H4 (cell line): ENCODE measurements around the gene CEP120. TPM values are rescaled to one million over a fixed set of nuclear protein-coding genes. Genes with fewer than 3 reads are reported as not detected.
"Not testable (repeated sequence)": the region's sequence is repeated elsewhere in the genome, so short reads cannot be mapped to it uniquely, and the experiment has no call there.

ENCODE experiments used
- DNase-seq: peaks from one replicate; pipeline ENCODE4 v3.0.0-alpha.2; 2015; ENCODE audit warnings: low spot score
- total RNA-seq: library from RNA; depleted of rRNA; stranded (reverse); fragments of >200 nt; shearing (Covaris generic); gene quantifications from 2 replicates; pipeline ENCODE4 v1.2.3, GENCODE V29; 2014; rRNA removed

CEP120 gene
- 12.5 and 17.0 TPM in 2 replicates for total RNA-seq

DNA sequence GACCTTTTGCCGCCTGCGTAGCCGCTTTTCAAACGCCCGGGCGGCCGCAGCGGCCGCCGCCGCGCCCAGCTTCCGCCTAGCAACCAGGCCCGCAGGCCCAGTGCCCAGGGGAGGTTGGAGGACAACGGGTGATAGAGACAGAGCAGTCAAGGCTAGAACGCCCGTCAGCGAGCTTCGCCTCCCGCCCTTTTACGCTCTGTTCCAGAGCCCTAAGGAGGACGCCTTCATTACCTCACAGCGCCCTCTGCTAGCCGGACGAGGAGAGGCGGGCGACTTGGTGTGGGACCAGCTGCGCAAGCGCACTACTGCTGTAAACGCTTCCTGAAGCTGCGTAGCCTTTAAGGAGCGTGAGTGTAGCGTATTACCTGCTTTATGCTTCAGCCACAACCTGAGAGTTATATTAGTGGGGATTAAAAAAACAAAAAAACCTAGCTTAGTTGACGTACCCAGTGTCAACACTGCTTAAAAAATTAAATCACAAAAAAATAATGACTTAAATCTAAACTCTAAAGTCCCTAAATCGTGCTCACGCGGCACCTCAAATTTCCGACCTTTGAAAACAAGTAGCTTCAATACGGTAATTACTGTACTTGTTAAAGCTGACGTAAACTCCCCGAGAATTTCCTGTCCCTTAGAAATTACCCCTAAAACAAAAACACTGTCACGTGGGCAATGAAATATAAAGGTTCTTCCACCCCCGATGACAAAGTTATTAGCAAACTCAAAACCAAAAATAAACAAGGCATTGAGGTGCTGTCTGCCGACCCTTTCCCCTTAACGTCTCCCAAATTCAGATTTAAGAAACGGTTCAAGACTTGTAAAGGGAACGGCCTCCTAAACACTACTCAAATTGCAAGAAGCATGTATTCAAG is at the start of gene CEP120:
CEP120 (minus strand) TSS at position 126 of the 872 bp plus-strand sequence. CDS start 405 bp downstream, outside the sequence.
- DNase-seq: peak; percentile 100

DNA sequence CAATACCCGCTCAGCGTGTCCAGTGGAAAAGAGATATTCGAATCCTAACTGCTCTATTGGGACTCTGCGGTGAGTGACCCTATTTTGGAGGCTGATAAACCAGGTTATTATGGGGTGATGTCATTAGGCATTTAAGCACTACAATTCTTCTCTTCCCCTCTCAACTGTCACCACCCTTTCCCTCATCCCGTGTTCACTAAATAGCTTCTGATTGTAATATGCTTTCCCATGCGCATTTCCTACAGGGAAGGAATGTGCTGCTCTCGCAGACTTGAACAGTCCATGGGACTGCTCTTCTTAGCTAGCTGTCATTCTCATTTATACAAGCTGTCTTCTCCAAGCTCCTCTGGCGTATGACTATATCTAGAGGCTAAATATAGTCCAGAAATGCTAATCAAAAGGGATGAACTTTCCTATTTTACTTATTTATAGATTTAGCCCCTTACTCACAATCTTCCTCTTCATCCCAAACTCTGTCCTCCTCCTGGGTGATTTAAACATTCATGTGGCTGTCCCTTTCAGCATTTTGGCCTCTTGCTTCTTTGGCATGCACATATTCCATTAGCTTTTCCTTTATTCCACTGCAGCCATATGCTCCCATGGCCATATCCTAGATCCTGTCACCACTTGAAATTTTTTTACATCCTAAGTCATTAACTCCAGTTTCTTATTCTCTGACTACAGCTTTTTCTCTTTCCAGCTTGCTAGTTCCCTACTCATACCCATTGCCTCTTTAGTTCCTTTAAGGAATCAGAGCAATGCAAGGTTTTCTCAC is 49.1 kb upstream of the CEP120 start:
- DNase-seq: no peak

DNA sequence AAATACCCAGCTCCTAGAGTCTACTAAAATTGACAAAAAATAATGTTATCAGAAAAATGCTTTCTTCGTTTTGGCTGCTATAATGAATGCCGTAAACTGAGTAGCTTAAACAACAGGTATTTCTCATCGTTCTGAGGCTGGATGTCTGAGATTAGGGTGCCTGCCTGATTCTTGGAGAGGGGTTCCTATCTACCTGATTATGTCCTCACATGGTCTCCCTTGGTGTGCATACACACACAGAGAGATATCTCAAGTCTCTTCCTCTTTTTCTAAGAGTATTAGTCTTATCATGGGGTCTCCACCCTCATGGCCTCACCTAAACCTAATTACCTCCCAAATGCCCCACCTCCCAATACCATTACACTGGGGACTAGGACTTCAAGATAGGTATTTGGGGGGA is 48.2 kb upstream of the CEP120 start:
- no peak for DNase-seq

DNA sequence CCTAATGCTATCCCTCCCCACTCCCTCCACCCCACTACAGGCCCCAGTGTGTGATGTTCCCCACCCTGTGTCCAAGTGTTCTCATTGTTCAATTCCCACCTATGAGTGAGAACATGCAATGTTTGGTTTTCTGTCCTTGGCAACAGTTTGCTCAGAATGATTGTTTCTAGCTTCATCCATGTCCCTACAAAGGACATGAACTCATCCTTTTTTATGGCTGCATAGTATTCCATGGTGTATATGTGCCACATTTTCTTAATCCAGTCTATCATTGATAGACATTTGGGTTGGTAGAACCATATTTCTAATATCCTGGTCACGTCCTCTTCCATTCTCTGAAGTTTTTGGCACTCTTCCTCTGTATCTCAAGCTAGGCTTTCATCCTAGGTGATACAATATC is 43.6 kb upstream of the CEP120 start:
- not testable (repeated sequence) for DNase-seq

DNA sequence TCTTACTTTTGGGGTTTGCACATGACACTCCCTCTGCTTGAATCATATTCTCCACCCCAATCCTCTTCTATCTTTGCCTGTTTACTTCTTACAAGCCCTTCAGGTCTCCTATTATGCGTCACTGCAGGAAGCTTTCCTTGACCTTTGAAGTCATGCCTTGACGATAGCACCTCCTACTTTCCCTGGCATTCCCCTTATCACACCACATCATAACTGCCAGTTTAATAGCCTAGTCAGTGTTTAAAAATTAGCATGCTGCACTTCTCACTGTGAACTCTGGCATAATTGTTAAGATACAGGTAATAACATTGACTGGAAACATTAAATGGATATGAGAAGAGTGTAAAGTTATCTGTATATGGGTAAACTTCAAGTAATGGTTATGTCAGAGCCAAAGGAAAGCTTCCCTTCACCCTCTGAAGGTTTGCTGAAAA is 37.1 kb upstream of the CEP120 start:
- DNase-seq: peak; percentile 45

DNA sequence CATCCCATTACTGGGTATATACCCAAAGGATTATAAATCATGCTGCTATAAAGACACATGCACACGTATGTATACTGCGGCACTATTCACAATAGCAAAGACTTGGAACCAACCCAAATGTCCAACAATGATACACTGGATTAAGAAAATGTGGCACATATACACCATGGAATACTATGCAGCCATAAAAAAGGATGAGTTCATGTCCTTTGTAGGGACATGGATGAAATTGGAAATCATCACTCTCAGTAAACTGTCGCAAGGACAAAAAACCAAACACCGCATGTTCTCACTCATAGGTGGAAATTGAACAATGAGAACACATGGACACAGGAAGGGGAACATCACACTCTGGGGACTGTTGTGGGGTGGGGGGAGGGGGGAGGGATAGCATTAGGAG is 35.8 kb upstream of the CEP120 start:
- not testable (repeated sequence) for DNase-seq

DNA sequence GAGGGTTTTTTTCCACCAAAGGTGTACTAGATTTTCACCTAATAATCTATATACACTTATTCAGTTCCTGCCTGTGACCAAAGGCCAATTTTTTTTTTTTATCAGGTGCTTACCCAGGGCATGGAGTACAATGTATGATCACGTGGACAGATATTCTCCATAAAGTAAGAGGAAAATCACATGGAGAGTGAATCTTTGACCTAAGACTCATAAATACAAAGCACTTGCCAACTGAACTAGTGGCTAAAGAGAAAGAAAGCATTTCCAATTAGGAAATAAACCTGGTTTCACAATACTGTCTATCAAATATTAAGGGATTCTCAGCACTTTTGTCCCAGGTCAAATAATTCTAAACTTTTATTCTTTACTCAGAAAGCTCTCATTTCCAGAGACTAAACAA is 33.0 kb upstream of the CEP120 start:
- DNase-seq: no peak

DNA sequence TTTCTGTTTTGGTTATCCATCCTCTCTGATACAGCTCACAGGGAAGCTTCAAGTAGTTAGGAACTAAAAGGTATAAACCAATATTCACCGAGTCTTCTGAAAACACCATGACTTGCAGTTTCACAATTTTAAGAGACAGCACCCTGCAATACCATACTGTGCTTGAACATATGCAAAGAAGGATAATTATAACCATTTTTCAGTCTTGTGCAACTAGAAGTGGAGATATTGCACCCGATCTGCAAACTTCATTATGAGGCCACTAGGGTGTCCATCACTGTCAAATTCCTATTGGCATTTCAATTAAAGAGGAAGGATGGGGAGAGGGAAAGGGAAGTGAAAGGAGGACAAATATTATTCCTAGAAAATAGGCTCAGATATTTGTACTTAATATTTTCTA is 32.4 kb upstream of the CEP120 start:
- DNase-seq: no peak

DNA sequence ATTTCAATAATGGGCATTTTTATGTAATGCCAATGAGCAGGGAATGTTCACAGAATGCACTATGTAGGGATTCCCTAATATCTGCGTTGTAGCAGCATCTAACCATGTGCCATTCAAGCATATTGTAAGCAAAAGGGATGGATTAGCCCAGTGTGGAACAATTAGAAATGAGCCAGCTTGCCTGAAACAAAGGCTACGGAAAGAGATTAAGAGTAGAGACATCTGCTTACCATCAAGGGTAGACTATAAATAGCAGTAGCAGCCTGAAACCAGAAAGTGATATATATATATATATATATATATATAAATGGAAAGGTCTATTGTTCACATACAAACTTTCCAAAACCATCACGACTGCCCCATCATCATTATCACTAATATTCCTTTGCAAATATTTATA is 31.9 kb upstream of the CEP120 start:
- DNase-seq: no peak

DNA sequence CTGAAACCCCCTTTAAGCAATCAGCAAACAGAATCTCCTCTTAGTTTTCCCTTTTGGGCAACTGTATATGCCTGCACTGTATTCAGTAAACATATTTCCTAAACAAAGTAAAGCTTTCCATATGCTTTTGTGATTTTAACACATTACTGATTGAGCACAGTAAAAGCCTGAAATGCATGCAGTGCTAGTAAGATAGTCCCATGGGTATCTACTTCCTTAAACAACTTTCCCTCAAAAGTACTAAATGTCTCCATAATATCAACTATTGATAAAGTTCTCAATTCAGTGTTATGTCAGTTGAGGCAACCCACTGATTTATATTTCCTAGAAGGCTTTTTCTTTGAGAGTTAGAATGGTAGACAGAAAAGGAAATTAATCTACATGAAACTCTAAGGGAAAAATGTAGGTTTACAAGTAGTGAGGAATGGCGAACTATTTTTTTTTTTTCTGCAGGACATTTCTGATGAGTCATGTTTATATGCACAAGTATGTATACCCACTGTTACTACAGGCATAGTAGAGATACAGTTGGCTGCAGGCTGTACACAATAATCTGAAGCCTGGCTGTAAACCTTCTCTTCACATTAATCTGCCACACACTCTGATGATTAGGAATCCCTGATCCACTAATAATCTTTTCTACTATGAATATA is 31.2 kb upstream of the CEP120 start:
- peak; percentile 43 for DNase-seq

DNA sequence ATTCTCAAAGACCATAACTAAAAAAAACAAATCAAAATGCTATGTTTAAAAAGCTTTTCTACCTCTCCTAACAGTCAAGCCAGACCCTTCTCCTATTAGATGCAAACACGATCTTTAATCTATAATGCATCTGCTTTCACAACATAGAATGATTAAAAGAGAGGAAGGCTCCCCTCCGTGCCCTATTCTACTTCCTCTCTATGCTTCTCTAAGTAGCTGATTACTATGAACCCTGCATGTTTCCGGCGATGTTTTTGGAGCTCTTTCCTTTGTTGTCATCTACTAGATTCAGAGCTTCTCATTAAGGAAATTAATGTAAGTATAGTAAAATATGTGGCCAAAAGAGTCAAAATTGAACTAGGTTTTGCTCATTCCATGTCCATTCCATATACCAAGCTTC is 29.2 kb upstream of the CEP120 start:
- DNase-seq: no peak

DNA sequence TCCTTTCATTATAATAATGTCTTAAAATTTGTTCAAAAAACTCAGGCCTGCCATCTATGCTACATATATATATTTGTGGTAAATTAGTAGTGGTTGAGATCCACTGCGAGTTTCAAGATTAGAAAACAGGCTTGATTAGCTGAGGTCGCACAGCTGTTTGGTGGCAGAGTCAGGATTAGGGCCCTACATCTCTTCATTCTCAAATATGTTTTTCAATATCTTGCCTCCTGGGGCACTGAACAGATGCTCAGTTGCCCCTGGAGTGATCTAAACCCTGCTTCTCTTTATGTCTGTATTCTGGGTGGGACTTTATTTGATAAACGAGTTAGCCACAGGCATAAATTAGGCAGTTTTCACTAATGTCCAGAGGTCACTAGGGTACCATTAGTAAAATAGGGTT is 27.8 kb upstream of the CEP120 start:
- no peak for DNase-seq

DNA sequence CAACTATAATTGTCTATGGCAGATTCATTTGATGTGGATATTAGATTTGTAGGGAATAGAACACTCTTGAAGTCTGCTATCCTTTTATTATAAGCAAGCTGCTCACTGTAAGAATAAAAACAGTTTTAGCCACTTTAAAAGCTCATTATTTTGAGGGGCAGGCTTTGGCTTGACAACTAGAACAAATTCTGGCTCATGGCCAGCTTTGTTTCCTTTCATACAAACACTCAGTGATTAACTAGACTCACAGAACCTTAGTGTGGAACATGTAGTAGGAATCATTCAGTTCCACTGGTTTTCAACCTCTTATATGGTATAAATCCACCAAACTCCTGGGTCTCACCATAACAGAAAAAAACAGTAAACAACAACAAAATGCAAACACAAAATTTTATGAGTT is 27.4 kb upstream of the CEP120 start:
- DNase-seq: no peak

DNA sequence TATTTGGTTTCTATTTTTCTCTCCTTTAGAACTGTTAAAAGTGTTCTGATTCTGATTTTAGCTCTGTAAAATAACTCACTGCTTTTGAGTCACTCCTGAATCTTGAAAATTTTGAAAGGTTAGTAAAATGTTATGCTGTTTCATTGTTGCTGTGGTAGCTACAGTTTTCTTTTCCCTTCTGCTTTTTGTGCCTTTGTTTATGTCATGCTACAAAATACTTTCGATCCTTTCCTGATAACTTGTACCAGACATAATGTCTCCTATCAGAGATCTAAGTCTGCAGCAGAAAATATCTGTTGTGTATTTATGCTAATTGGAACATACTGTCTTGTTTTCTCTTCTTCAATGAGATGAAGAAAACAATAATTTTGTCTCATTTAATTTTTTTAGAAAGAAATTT is 26.9 kb upstream of the CEP120 start:
- DNase-seq: no peak

DNA sequence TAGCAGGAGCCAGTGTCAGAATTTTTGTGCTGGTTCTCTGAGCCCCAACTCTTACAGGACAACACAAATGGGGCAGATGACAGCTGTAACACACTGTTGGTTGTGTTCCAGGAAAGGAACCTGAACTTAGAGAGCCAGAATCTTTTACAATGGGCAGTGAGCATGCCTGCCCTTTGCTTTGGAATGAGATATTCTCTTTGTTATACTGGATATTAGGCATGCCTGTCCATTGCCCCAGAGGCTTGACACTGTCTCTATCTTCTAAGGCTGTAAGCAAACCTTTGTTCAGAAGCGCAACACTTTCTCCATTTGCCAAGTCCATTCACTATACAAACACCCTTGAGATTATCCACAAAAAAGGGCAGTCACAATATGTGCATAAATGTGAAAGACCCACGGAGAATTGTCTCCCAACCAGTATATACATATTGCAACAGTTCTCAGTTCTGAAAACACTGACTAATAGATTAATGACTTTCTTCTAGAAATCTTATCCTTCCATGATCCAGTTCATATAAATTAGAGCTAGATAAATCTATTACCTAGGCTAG is 26.3 kb upstream of the CEP120 start:
- no peak for DNase-seq

DNA sequence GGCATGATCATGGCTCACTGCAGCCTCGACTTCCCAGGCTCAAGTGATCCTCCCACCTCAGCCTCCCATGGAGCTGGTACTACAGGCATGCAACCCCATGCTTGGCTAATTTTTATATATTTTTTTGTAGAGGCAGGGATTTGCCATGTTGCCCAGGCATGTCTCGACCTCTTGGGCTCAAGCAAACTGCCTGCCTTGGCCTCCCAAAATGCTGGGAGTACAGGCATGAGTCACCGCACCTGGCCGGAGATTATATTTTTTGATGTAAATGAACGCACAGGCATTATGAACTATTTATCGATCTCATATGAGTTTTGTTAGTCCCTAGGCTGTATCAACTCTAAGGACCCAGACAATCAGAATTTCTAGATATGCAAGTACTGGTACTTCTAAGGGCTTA is 25.5 kb upstream of the CEP120 start:
- DNase-seq: no peak

DNA sequence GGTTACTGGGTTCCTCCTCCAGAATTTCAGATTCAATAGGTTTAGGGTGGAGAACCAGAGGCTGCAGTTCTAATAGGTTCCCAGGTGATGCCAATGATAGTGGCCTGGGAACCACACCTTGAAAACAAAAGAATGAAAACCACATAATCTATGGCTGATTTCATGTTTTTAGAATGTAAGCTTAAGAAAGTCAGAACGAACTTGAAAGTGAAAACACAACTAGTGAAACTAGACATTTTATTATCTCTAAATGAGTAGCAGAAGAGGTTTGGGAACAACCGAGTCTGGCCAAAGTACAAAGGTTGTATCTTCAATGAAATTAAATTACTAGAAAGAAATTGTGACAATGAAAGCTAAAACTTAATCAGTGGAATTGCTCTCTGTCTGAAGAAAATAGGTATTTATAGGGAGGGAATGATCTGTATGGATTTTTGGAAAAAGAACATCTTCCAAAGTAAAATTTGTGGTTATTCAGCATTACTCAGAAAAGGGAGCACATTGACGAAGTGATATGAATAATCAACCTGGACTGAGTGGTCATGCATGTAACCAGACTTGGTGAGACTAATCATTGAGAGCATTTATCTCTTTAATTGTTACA is 24.9 kb upstream of the CEP120 start:
- no peak for DNase-seq

DNA sequence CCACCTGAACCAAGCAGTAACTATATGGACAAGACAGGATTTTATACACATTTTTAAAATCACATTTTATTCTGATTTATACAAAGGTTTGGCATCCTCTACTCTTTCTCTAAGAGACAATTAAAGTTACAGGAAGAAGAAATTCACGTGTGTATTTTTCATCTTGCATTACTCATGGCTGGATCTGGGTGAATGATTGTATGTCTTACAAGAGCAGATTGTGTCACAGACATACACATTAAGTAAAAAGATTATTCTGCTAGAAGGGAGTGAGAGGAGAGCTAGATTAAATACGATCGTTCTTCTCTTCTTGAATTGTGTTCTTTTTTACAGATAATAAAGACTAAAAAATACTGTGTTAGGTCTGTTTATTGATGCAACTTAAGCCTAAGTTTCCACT is 20.8 kb upstream of the CEP120 start:
- no peak for DNase-seq

DNA sequence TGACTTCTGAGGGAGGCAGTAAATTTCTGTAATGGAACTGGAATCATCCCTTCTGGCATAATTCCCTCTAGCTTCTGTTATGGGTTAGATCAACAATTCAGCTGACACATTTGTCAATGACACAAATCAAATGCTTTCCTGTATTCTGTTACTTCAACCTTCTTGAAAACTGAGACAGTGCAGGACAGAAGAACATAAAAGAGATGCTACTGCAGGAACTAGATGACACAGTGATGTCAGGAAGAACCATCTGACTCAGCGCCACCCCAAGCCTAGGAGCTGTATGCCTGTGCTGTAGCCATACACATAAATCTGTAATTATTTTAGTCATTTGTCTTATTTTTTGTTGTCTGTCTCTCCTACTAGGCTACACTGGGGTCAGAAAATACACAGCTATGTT is 18.2 kb upstream of the CEP120 start:
- no peak for DNase-seq

DNA sequence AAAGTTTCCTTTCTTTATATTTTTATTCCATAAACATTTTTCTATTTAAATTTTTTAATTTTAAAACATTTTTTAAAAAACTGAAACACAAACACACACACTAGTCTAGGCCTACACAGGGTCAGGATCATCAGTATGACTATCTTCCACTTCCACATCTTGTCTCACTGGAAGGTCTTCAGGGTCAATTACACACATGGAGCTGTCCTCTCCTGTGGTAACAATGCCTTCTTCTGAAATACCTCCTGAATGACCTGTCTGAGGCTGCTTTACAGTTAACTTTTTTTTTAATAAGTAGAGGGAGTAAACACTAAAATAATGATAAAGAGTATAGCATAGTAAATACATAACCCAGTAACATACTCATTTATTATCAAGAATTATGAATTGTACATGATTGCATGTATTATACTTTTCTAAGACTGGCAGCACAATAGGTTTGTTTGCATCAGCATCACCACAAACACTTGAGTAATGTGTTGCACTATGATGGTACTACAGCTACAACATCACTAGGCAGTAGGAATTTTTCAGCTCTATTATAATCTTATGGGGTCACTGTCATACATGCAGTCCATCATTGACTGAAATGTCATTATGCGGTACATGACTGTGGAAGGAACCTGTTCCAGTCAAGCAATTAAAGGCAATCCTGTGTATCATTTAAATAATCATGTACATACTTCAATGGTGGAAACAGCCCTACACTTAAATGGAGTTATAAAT is 17.4 kb upstream of the CEP120 start:
- DNase-seq: no peak

DNA sequence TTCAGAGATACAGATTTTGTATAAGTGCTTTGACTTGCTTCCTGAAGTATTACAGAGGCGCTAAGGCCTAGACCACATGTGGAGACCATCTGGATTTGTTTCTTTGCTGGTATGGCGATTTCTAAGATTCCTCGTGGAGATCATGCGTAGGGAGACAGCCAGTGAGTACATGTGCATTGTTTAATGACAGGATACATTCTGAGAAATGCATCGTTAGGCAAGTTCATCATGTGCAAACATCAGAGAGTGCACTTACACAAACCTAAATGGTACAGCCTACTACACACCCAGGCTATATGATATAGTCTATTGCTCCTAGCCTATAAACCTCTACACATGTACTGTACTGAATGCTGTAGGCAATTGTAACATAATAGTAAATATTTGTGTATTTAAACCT is 16.5 kb upstream of the CEP120 start:
- DNase-seq: no peak
